BJ (cell line): ENCODE measurements around the gene HK2. TPM values are rescaled to one million over a fixed set of nuclear protein-coding genes. Genes with fewer than 3 reads are reported as not detected.

Source experiments
- CTCF ChIA-PET: fragments of 350-600 bp; formaldehyde crosslinking; extraction: SDS; loops from one replicate; lab custom pipeline; 2021; ENCODE audit warnings: antibody characterized with exemption, inconsistent platforms; lab: Yijun Ruan, JAX
- POLR2A ChIA-PET: fragments of 300-600 bp; sonication (Branson Sonifier 250); formaldehyde crosslinking; extraction: SDS; loops from one replicate; lab custom pipeline; 2021; ENCODE audit warnings: antibody characterized with exemption; lab: Charles Lee
- DNase-seq: peaks from one replicate; pipeline ENCODE4 v3.0.0-alpha.2; 2011; ENCODE audit warnings: low read depth
- H3K27me3 ChIP-seq: 2 replicates; pipeline ENCODE4 v1.6.0; 2011; ENCODE audit warnings: low read length; ENCODE audit not compliant: control insufficient read depth, insufficient read depth
- H3K36me3 ChIP-seq: 2 replicates; pipeline ENCODE4 v1.5.1; 2011; ENCODE audit warnings: low read length; ENCODE audit not compliant: control insufficient read depth, insufficient read depth
- H3K4me3 ChIP-seq: 2 replicates; pipeline ENCODE4 v1.5.1; 2011; ENCODE audit warnings: low read depth, mild to moderate bottlenecking, control low read depth, low read length
- CTCF ChIP-seq: IDR thresholded peaks from 2 replicates; pipeline ENCODE4 v1.5.1; 2011; ENCODE audit warnings: low read depth, mild to moderate bottlenecking, control low read depth, inconsistent platforms, low read length, moderate library complexity; ENCODE audit not compliant: insufficient read depth
- polyA plus RNA-seq: library from polyadenylated mRNA; depleted of rRNA; stranded (reverse); fragments of >200 nt; gene quantifications from 2 replicates; pipeline ENCODE4 v1.2.3, GENCODE V29; 2011

The HK2 gene
- polyA plus RNA-seq, 1 experiment, result 21.8 TPM

- DNase-seq, result no peak
- Histone ChIP-seq H3K36me3 (no peaks in the 10 kb centered on the region), H3K4me3 (no peak overlapping the region), H3K27me3 (no peaks in the 10 kb centered on the region)
- ChIA-PET CTCF (interaction anchor here (1.1 kb wide), 1 partner anchor 234 kb away, joined by 3 read pairs; no protein-coding TSS in a partner anchor), POLR2A (no interaction called here)
- TF ChIP-seq CTCF, result no peak
Observed at GRCh38 chr2:74924463-74925265, 90.7 kb downstream of the HK2 start.

- ChIA-PET CTCF (interaction anchor here (0.7 kb wide), 2 partner anchors 36 to 272 kb away, joined by 3 read pairs; no protein-coding TSS in a partner anchor), POLR2A (no interaction called here)
- no peak overlapping the region for H3K4me3 ChIP-seq
- no peaks in the 10 kb centered on the region for H3K27me3 ChIP-seq
- TF ChIP-seq CTCF, result no peak
- H3K36me3 ChIP-seq, result 0 out of 2 replicates have a peak, but pooled peaks cover 3% of the 10 kb centered on the region
- no peak for DNase-seq
Observed at GRCh38 chr2:74925361-74925786, 91.4 kb downstream of the HK2 start.

DNA sequence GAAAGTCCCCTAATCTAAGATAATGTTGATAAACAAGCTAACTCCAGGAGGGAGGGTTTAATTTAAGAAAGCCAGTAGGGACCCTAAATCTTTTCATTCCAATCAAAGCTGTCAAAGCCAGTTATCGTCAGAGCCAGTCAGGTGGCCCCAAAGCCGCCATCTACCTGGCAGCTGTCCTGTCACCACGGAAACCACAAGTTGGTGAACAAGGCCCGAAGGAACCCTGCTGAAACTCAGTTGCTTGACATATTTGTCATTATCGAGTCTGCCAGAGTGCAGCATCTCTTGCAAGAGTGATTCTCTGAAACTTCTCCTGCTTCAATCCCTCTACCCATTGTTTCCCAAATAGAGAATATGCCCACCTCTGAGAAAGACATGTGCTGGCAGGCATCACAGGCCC is 93.7 kb downstream of the HK2 start:
- CTCF ChIA-PET, result interaction anchor here (0.9 kb wide), 1 partner anchor 12 kb away, joined by 3 read pairs; no protein-coding TSS in a partner anchor
- POLR2A ChIA-PET, result no interaction called here

DNA sequence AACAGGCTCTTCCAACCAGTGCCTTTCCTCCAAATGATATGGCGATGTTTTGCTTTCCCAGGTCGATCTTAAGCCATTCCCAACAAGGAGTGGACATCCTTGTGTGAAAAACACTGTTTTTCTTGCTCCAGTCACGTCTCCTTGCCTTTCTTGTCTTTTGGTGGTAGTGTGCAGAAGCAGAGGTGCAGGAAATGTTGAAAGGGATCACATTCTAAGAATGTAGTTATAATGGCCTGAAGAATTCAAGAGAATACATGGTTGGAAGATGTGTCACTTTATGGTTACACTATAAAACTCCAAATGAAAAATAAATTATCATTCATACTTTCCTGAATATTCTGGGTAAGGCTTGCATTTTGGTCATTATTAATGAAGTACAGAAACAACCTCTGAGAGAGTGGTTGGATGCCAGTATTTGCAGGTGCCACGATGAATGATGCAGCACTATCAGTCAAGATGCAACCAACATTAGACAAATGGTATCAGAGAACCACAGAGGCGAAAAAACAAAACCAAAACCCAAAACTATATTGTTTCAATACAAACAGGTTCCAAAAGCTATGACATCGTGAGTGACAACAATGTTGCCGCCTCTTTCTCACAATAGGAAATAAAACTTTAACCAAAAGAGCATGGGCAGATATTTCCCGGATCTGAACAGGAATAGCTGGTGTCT is 97.0 kb downstream of the HK2 start:
- POLR2A ChIA-PET, result no interaction called here
- DNase-seq, result peak; percentile 36
- Histone ChIP-seq H3K27me3 (no peaks in the 10 kb centered on the region), H3K36me3 (peaks cover 5% of the 10 kb centered on the region; the same call in 1 of the 2 replicates), H3K4me3 (no peak overlapping the region)
- no peak for TF ChIP-seq CTCF
- CTCF ChIA-PET, result no interaction called here

More for the DNA sequence above, 93.7 kb downstream of the HK2 start:
- no peak for TF ChIP-seq CTCF
- no peak overlapping the region for H3K4me3 ChIP-seq
- DNase-seq, result no peak
- H3K36me3 ChIP-seq, result peaks cover 5% of the 10 kb centered on the region; the same call in 1 of the 2 replicates
- no peaks in the 10 kb centered on the region for H3K27me3 ChIP-seq

GRCh38 chr2:74931940-74932339 is 98.0 kb downstream of the HK2 start:
- Histone ChIP-seq H3K4me3 (no peak overlapping the region), H3K27me3 (no peaks in the 10 kb centered on the region), H3K36me3 (peaks cover 5% of the 10 kb centered on the region; the same call in 1 of the 2 replicates)
- DNase-seq, result no peak
- ChIA-PET POLR2A (no interaction called here), CTCF (interaction anchor here (0.6 kb wide), 1 partner anchor 443 kb away, joined by 4 read pairs; no protein-coding TSS in a partner anchor)
- TF ChIP-seq CTCF, result no peak
